Mesenchymal stem cell (in vitro differentiated cells and primary cell): ENCODE results near the gene SLC25A21.

Experiments
- DNase-seq: peaks from one replicate; pipeline ENCODE4 v3.0.0-alpha.2; 2013
- H2AFZ ChIP-seq: one replicate; pipeline ENCODE4 v1.6.1; 2013; ENCODE audit warnings: low read depth, mild to moderate bottlenecking, control low read depth, inconsistent platforms, low read length, moderate library complexity
- H2AK5ac ChIP-seq: 2 replicates; pipeline ENCODE4 v1.6.1; 2013; ENCODE audit warnings: low read length, moderate library complexity, mild to moderate bottlenecking, inconsistent platforms; ENCODE audit not compliant: severe bottlenecking
- H2BK120ac ChIP-seq: one replicate; pipeline ENCODE4 v1.6.1; 2013; ENCODE audit warnings: low read depth, mild to moderate bottlenecking, inconsistent platforms, low read length, moderate library complexity
- H2BK12ac ChIP-seq, 2 experiments: one replicate each; pipeline ENCODE4 v1.6.1; 2013; ENCODE audit warnings: inconsistent platforms in 2 of 2, low read length in 2 of 2, mild to moderate bottlenecking in 2 of 2, moderate library complexity in 2 of 2, control low read depth in 1 of 2
- H2BK15ac ChIP-seq: one replicate; pipeline ENCODE4 v1.6.1; 2013; ENCODE audit warnings: mild to moderate bottlenecking, low read depth, inconsistent platforms; ENCODE audit not compliant: poor library complexity, severe bottlenecking
- H2BK5ac ChIP-seq: 2 replicates; pipeline ENCODE4 v1.6.1; 2013; ENCODE audit warnings: low read depth, mild to moderate bottlenecking, low read length, control low read depth, inconsistent platforms; ENCODE audit not compliant: poor library complexity, severe bottlenecking
- H3K14ac ChIP-seq, 2 experiments: one replicate each; pipeline ENCODE4 v1.6.1; 2013; ENCODE audit warnings: inconsistent platforms in 2 of 2, low read length in 2 of 2, control low read depth in 1 of 2, mild to moderate bottlenecking in 1 of 2, moderate library complexity in 1 of 2
- H3K18ac ChIP-seq, 2 experiments: one replicate each; pipeline ENCODE4 v1.6.1; 2013; ENCODE audit warnings: inconsistent platforms in 2 of 2, low read length in 2 of 2, control low read depth in 1 of 2, low read depth in 1 of 2, mild to moderate bottlenecking in 1 of 2
- H3K23ac ChIP-seq, 2 experiments: one replicate each; pipeline ENCODE4 v1.6.1; 2013; ENCODE audit warnings: inconsistent platforms in 2 of 2, low read length in 2 of 2, mild to moderate bottlenecking in 2 of 2, moderate library complexity in 2 of 2, control low read depth in 1 of 2
- H3K27ac ChIP-seq: 2 replicates; pipeline ENCODE4 v1.5.1; 2013; ENCODE audit warnings: mild to moderate bottlenecking, moderate library complexity, low read length, control low read depth, inconsistent platforms; ENCODE audit not compliant: poor library complexity, severe bottlenecking
- H3K27me3 ChIP-seq, 2 experiments: 2 replicates each; pipeline versions ENCODE4 v1.6.1 to v1.7.0; 2013; ENCODE audit warnings: low read length in 2 of 2, mild to moderate bottlenecking in 2 of 2, moderate library complexity in 2 of 2, control low read depth in 1 of 2, inconsistent platforms in 1 of 2; ENCODE audit not compliant: control insufficient read depth in 1 of 2, insufficient read depth in 1 of 2
- H3K36me3 ChIP-seq, 2 experiments: 2 replicates each; pipeline versions ENCODE4 v1.6.1 to v1.7.0; 2013; ENCODE audit warnings: low read length in 2 of 2, control low read depth in 1 of 2, inconsistent platforms in 1 of 2, low read depth in 1 of 2, mild to moderate bottlenecking in 1 of 2; ENCODE audit not compliant: insufficient read depth in 2 of 2, control insufficient read depth in 1 of 2
- H3K4ac ChIP-seq, 2 experiments: one replicate each; pipeline ENCODE4 v1.6.1; 2013; ENCODE audit warnings: inconsistent platforms in 2 of 2, low read length in 2 of 2, mild to moderate bottlenecking in 2 of 2, moderate library complexity in 2 of 2, control low read depth in 1 of 2, low read depth in 1 of 2
- H3K4me1 ChIP-seq: 2 replicates; pipeline ENCODE4 v1.6.1; 2013; ENCODE audit warnings: low read depth, low read length, control low read depth; ENCODE audit not compliant: control insufficient read depth, insufficient read depth
- H3K4me2 ChIP-seq: 2 replicates; pipeline ENCODE4 v1.6.1; 2013; ENCODE audit warnings: low read length, mild to moderate bottlenecking, inconsistent platforms; ENCODE audit not compliant: poor library complexity, severe bottlenecking
- H3K4me3 ChIP-seq, 2 experiments: 2 replicates each; pipeline versions ENCODE4 v1.5.1 to v1.7.0; 2013; ENCODE audit warnings: low read length in 2 of 2, mild to moderate bottlenecking in 2 of 2, control low read depth in 1 of 2, low read depth in 1 of 2; ENCODE audit not compliant: insufficient read depth in 1 of 2
- H3K79me1 ChIP-seq: replicated peaks from 2 replicates; pipeline ENCODE4 v1.6.1; 2013; ENCODE audit warnings: mild to moderate bottlenecking, control low read depth, low read length, inconsistent platforms; ENCODE audit not compliant: poor library complexity, severe bottlenecking
- H3K9ac ChIP-seq: 2 replicates; pipeline ENCODE4 v1.7.0; 2013; ENCODE audit warnings: mild to moderate bottlenecking, low read length, moderate library complexity
- H3K9me3 ChIP-seq: 2 replicates; pipeline ENCODE4 v1.7.0; 2013; ENCODE audit warnings: mild to moderate bottlenecking, low read length; ENCODE audit not compliant: control insufficient read depth
- H4K8ac ChIP-seq: one replicate; pipeline ENCODE4 v1.6.1; 2013; ENCODE audit warnings: inconsistent platforms, mild to moderate bottlenecking, low read length, moderate library complexity
- H4K91ac ChIP-seq: one replicate; pipeline ENCODE4 v1.6.1; 2013; ENCODE audit warnings: mild to moderate bottlenecking, low read length, inconsistent platforms
- whole genome bisulfite sequencing: methylation state at CpG from one replicate; pipeline ENCODE4 v1.1.7; 2013; ENCODE audit warnings: mixed read lengths; 5-methylcytosine and 5-hydroxymethylcytosine counted together

Gene SLC25A21

DNA sequence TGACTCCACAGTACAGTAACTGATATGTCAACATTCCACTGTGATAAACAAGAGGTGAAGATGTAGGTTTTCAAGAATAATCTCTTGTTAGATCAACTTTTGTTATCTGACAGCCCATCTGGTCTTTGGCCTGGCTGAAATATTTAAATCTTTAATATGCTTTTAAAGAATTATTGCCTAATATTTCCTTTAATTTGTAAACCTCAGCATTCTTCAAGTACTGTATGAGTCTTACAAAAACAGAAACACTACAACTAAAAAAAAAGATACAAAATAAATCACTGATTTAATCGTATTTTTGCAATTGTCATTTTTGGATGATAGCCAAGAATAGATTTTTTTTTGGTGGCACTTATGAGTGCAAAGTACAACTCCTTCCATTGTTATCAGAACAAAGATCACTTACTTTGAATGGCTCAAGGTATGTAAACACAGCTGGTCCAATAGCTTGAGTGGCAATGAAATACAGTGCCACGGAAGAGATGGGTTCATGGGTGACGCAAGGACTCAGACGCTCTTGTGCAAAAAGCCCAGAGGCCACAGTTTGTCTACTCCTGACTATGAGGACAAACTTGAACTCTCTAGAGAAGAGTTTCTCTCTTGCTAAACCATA, 401.3 kb downstream of the SLC25A21 start:
- Histone ChIP-seq H3K4me1 (peaks cover 2% of the 10 kb centered on the region), H2AK5ac (no peak overlapping the region), H2AFZ (no peak overlapping the region), H3K79me1 (no peaks in the 10 kb centered on the region), H3K4ac (no peak overlapping the region), H2BK15ac (no peak overlapping the region), H3K4me2 (no peak overlapping the region), H2BK120ac (no peak overlapping the region), H4K91ac (no peak overlapping the region), H3K18ac (no peak overlapping the region), H3K4me3 (no peak overlapping the region), H3K23ac (no peak overlapping the region), H3K36me3 (no peaks in the 10 kb centered on the region), H2BK12ac (no peak overlapping the region), H4K8ac (no peak overlapping the region), H3K14ac (no peak overlapping the region), H2BK5ac (no peak overlapping the region), H3K27ac (no peak overlapping the region), H3K9ac (no peak overlapping the region), H3K27me3 (no peaks in the 10 kb centered on the region), H3K9me3 (no peaks in the 10 kb centered on the region)
- DNase-seq: no peak
- 100% methylated on average over 3 of the region's 4 CpGs for WGBS

DNA sequence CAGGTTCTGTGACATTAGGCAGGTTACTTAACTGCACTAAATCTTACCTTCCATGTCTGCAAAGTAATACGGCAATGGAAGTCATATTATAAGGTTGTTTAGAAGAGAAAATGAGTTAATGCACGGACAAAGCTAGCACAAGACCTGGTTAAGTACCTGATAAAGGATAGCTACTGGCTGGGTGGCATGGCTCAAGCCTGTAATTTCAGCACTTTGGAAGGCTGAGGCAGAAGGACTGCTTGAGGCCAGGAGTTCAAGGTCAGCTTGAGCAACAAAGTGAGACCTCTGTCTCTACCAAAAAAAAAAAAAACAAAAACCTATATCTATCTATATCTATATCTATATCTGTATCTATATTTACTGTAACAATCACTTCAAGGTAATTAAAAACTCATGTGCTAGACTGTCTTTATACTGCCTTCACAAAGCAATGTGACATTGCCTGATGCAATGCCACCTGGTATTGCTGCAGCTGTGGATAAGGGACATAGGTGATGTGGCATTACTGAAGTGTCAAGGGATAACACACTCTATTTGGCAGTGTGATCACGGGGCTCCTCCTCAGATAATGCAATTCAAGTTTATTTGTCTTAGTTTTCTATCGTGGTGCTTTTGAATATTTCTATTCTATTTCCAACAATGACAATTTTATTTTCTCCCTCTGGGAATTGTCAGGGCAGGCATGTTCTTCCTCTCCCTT, 403.6 kb downstream of the SLC25A21 start:
- Histone ChIP-seq H3K4me2 (no peak overlapping the region), H2BK5ac (no peak overlapping the region), H3K4me3 (no peak overlapping the region), H3K36me3 (no peaks in the 10 kb centered on the region), H3K18ac (no peak overlapping the region), H3K14ac (no peak overlapping the region), H3K9me3 (no peaks in the 10 kb centered on the region), H3K23ac (no peak overlapping the region), H4K8ac (no peak overlapping the region), H3K9ac (no peak overlapping the region), H2BK12ac (no peak overlapping the region), H2AK5ac (peak overlapping the region; percentile 54), H3K27ac (no peak overlapping the region), H3K79me1 (no peaks in the 10 kb centered on the region), H3K27me3 (no peaks in the 10 kb centered on the region), H3K4ac (no peak overlapping the region), H2BK120ac (no peak overlapping the region), H2AFZ (no peak overlapping the region), H3K4me1 (peaks cover 2% of the 10 kb centered on the region), H4K91ac (no peak overlapping the region), H2BK15ac (no peak overlapping the region)
- DNase-seq: no peak
- 88% methylated on average over 2 of the region's 4 CpGs for WGBS

DNA sequence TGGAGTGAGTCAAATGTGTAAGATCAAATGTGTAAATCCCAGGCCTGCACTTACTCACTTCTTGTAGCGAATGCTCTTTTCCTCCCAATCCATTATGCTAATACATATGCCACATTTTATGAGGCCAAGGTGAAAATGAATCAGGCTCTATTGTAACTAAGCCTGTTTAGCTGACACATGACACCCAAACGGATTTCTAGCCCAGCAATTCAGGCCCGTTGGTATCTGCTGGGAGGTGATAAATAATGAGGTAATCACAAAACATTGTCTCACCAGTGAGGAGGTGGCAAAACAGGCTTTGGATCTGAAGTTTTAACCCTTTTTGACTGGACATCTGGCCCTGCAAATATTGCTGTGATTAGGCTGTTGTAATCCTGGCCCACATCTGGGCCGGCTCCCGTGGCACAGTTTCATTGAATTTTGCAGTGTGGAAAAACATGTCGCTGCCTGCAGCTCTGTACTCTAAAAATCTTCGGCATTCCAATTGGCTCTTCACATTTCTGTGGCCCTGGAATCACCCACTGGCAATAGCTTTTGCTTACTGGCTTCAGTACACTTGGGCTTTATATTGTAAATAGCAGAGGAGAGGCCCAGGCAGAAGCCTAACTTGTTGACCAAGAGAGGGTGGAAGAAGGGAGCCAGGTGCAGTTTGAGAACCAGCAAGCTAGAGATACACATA, 404.7 kb downstream of the SLC25A21 start:
- H3K27me3 ChIP-seq: no peaks in the 10 kb centered on the region
- peaks cover 2% of the 10 kb centered on the region for H3K4me1 ChIP-seq

DNA sequence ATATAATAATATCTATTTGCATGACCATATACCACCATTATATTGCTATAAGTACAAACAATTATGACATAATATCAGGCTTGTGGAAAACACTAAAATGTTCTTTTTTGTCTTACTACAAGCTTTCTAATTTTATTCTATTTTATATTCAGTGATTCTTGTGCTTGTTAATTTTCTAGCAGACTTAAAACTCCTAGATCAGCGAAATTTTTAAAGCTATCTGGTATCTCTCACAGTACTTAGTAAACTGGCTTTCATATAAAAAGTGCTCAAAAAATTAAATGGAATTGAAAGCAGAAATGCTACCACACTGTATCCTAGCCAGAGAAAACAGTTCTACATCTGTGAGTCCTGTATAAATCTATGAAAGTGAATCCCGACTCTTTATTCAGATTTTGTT, 405.4 kb downstream of the SLC25A21 start:
- no CpG with 5 or more reads among the region's 2 CpGs for WGBS

More for the DNA sequence above, 404.7 kb downstream of the SLC25A21 start:
- Histone ChIP-seq H4K8ac (no peak overlapping the region), H3K14ac (no peak overlapping the region), H3K79me1 (no peaks in the 10 kb centered on the region), H2AFZ (no peak overlapping the region), H3K18ac (no peak overlapping the region), H3K9me3 (no peaks in the 10 kb centered on the region), H2BK15ac (no peak overlapping the region), H2BK5ac (no peak overlapping the region), H3K4ac (no peak overlapping the region), H3K27ac (peak overlapping the region; percentile 30), H3K4me3 (no peak overlapping the region), H3K9ac (no peak overlapping the region), H4K91ac (no peak overlapping the region), H2AK5ac (no peak overlapping the region), H2BK120ac (no peak overlapping the region), H3K36me3 (no peaks in the 10 kb centered on the region), H3K4me2 (no peak overlapping the region), H3K23ac (no peak overlapping the region), H2BK12ac (no peak overlapping the region)
- no peak for DNase-seq
- WGBS: 55% methylated on average over 6 of the region's 7 CpGs

More for the DNA sequence above, 405.4 kb downstream of the SLC25A21 start:
- H4K91ac ChIP-seq: no peak overlapping the region
- no peaks in the 10 kb centered on the region for H3K9me3 ChIP-seq
- H3K27me3 ChIP-seq: no peaks in the 10 kb centered on the region
- H3K36me3 ChIP-seq: no peaks in the 10 kb centered on the region
- H3K27ac ChIP-seq: no peak overlapping the region
- no peak overlapping the region for H2AFZ ChIP-seq
- no peak overlapping the region for H2AK5ac ChIP-seq
- no peak overlapping the region for H3K9ac ChIP-seq
- H3K4ac ChIP-seq: no peak overlapping the region
- no peak overlapping the region for H2BK15ac ChIP-seq
- H2BK12ac ChIP-seq: no peak overlapping the region
- no peak for DNase-seq
- H3K4me3 ChIP-seq: no peak overlapping the region
- no peaks in the 10 kb centered on the region for H3K79me1 ChIP-seq
- H3K14ac ChIP-seq: no peak overlapping the region
- no peak overlapping the region for H3K23ac ChIP-seq
- no peak overlapping the region for H3K18ac ChIP-seq
- H3K4me2 ChIP-seq: no peak overlapping the region
- no peak overlapping the region for H4K8ac ChIP-seq
- H2BK5ac ChIP-seq: no peak overlapping the region
- peaks cover 2% of the 10 kb centered on the region for H3K4me1 ChIP-seq
- H2BK120ac ChIP-seq: no peak overlapping the region
